Calu3 (cell line): Measurements from ENCODE around the gene MYH10. TPM values are rescaled to one million over a fixed set of nuclear protein-coding genes. Genes with fewer than 3 reads are reported as not detected.

ENCODE experiments used
- BruUV-seq: library from RNA; stranded (reverse); fragments of 400-500 nt; replicated peaks from 2 replicates; lab custom pipeline; 2021; lab: Mats Ljungman, UMichigan
- CTCF ChIA-PET: fragments of 300-600 bp; sonication (Branson Sonifier 250); formaldehyde crosslinking; loops from one replicate; lab custom pipeline; 2022; ENCODE audit warnings: antibody characterized with exemption; lab: Charles Lee
- DNase-seq: peaks from one replicate; pipeline ENCODE4 v3.0.0; 2022
- H3K27ac Mint-ChIP-seq: one replicate; pipeline ENCODE4 v1.8.0; 2022; ENCODE audit warnings: mixed read lengths; ENCODE audit not compliant: unreplicated experiment
- H3K27me3 Mint-ChIP-seq: one replicate; pipeline ENCODE4 v1.8.0; 2022; ENCODE audit warnings: mixed read lengths; ENCODE audit not compliant: unreplicated experiment
- H3K36me3 Mint-ChIP-seq: one replicate; pipeline ENCODE4 v1.8.0; 2022; ENCODE audit warnings: mild to moderate bottlenecking, moderate library complexity, mixed read lengths; ENCODE audit not compliant: insufficient read depth, unreplicated experiment
- H3K4me1 Mint-ChIP-seq: one replicate; pipeline ENCODE4 v1.8.0; 2022; ENCODE audit warnings: mild to moderate bottlenecking, low read depth, mixed read lengths; ENCODE audit not compliant: unreplicated experiment
- H3K4me3 Mint-ChIP-seq: one replicate; pipeline ENCODE4 v1.8.0; 2022; ENCODE audit warnings: mild to moderate bottlenecking, low read depth, moderate library complexity, mixed read lengths; ENCODE audit not compliant: unreplicated experiment
- H3K9me3 Mint-ChIP-seq: one replicate; pipeline ENCODE4 v1.8.0; 2022; ENCODE audit warnings: low read depth, mixed read lengths; ENCODE audit not compliant: unreplicated experiment
- CTCF ChIP-seq: fragments of 200-600 bp; IDR thresholded peaks from one replicate; pipeline ENCODE4 v1.8.0; 2022; ENCODE audit warnings: antibody characterized with exemption; ENCODE audit not compliant: unreplicated experiment
- intact Hi-C: fragments of 100-400 bp; cut with micrococcal nuclease; formaldehyde crosslinking; loops from one replicate; pipeline ENCODE4 v1.10.0; 2022; ENCODE audit not compliant: unreplicated experiment
- total RNA-seq: library from RNA; stranded (reverse); gene quantifications from 2 replicates; pipeline ENCODE4 v1.2.3, GENCODE V29; 2022

The MYH10 gene
- total RNA-seq, 1 experiment from 2014 or later = 37.0 TPM

GRCh38 chr17:8588877-8589554, 41.5 kb downstream of the MYH10 start:
- TF ChIP-seq CTCF = no peak
- H3K36me3 Mint-ChIP-seq = no peaks in the 10 kb centered on the region
- intact Hi-C loops = no loop called here
- CTCF ChIA-PET = no interaction called here
- H3K4me3 Mint-ChIP-seq = no peak overlapping the region
- BruUV-seq = no TSS peak
- no peaks in the 10 kb centered on the region for H3K27me3 Mint-ChIP-seq
- no peaks in the 10 kb centered on the region for H3K9me3 Mint-ChIP-seq
- no peaks in the 10 kb centered on the region for H3K4me1 Mint-ChIP-seq
- H3K27ac Mint-ChIP-seq = no peak overlapping the region
- no peak for DNase-seq

DNA sequence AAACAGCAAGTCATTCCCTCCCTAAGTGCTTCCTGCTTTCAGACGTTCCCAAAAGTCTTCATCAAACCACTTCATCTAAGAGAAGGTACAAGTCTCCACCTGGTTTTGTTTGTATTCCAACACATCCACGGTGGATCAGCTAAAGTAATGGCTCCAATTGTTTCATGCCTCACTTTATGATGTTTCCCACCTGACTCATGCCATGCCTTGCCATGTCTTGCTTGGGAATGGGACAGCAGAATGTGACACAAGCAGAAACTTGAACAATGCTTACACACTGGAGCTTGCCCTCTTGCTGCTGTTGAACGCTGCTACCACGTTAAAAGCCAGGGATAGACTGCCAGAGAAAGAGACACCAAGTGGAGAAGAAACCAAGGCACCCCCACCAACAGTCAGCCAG, 43.8 kb downstream of the MYH10 start:
- H3K4me1 Mint-ChIP-seq = no peaks in the 10 kb centered on the region
- no peak overlapping the region for H3K27ac Mint-ChIP-seq
- no peaks in the 10 kb centered on the region for H3K36me3 Mint-ChIP-seq
- intact Hi-C loops = no loop called here
- no TSS peak for BruUV-seq
- no peak for TF ChIP-seq CTCF
- no peak overlapping the region for H3K4me3 Mint-ChIP-seq
- DNase-seq = no peak
- CTCF ChIA-PET = interaction anchor here (0.6 kb wide), 1 partner anchor 9 kb away, joined by 3 read pairs; no protein-coding TSS in a partner anchor
- H3K9me3 Mint-ChIP-seq = no peaks in the 10 kb centered on the region
- H3K27me3 Mint-ChIP-seq = no peaks in the 10 kb centered on the region

DNA sequence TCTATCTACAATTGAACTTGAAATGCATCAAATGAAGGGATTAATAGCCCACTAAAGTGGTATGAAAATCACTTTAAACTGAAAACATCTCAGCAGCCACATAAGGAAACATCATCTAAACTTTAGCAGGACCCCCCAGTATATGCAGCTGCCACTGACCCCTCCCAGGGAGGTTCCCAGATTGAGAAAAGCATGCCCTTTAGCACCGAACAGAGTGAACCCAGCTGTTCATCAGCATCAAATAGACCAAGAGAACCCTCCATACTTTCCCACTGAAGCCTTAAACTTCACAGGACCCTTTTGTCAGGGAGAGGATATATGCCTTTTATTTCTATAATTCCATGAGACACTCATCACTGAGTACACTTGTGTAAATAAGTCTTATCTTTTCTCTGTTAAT, 44.6 kb downstream of the MYH10 start:
- Mint-ChIP-seq H3K27ac (no peak overlapping the region), H3K27me3 (no peaks in the 10 kb centered on the region), H3K4me3 (no peak overlapping the region), H3K9me3 (no peaks in the 10 kb centered on the region), H3K36me3 (no peaks in the 10 kb centered on the region), H3K4me1 (no peaks in the 10 kb centered on the region)
- no TSS peak for BruUV-seq
- no peak for TF ChIP-seq CTCF
- intact Hi-C loops = no loop called here
- CTCF ChIA-PET = no interaction called here
- no peak for DNase-seq

DNA sequence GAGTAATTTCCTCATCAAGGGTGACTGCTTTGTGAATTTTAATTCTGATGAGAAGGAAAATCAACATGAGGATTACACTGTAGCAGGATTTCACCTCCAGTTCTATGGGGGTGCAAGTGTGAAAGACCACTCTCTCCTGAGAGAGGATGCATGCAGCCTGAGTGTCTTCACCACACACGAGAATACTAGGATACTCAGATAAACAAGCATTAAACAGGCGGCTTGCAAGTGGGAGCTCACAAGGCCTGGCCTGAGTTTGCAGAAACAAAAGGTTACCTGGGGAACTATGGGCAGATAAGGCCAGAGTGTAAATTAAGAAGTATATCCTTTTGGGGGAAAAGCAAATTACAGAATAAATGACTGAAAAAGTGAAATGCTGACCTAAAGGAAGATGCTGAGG, 46.6 kb downstream of the MYH10 start:
- Mint-ChIP-seq H3K27ac (no peak overlapping the region), H3K36me3 (no peaks in the 10 kb centered on the region), H3K9me3 (no peaks in the 10 kb centered on the region), H3K4me3 (no peak overlapping the region), H3K27me3 (no peaks in the 10 kb centered on the region), H3K4me1 (no peaks in the 10 kb centered on the region)
- no TSS peak for BruUV-seq
- intact Hi-C loops = no loop called here
- CTCF ChIA-PET = no interaction called here
- no peak for TF ChIP-seq CTCF
- no peak for DNase-seq
